Endothelial cell of umbilical vein (primary cell): ENCODE data around the gene BRAP. TPM values are rescaled to one million over a fixed set of nuclear protein-coding genes. Genes with fewer than 3 reads are reported as not detected.
"Not testable (repeated sequence)": the region's sequence is repeated elsewhere in the genome, so short reads cannot be mapped to it uniquely, and the experiment has no call there.

ENCODE experiments used
- BruUV-seq: library from RNA; stranded (reverse); fragments of 400-500 nt; replicated peaks from 2 replicates; lab custom pipeline; 2021; lab: Mats Ljungman, UMichigan
- CTCF ChIA-PET: fragments of 300-600, 350-600 bp; sonication (Branson Sonifier 250); formaldehyde crosslinking; loops from one replicate; lab custom pipeline; 2021; ENCODE audit warnings: antibody characterized with exemption, inconsistent platforms; lab: Charles Lee
- POLR2A ChIA-PET: fragments of 300-600, 350-600 bp; sonication (Branson Sonifier 250); formaldehyde crosslinking; loops from one replicate; lab custom pipeline; 2021; ENCODE audit warnings: antibody characterized with exemption, inconsistent platforms; lab: Charles Lee
- DNase-seq: peaks from one replicate; pipeline ENCODE4 v3.0.0-alpha.2; 2011; ENCODE audit warnings: low read depth, low spot score
- FAIRE-seq: peaks from 2 replicates; lab custom pipeline; 2011; peaks lifted over from hg19 to GRCh38; lab: Jason Lieb, UNC
- H2AFZ ChIP-seq: 2 replicates; pipeline ENCODE4 v1.6.0; 2012; ENCODE audit warnings: low read depth, low read length, control low read depth, inconsistent platforms
- H3K27ac ChIP-seq: 2 replicates; pipeline ENCODE4 v1.5.1; 2011; ENCODE audit warnings: low read depth, mild to moderate bottlenecking, control low read depth, low read length, moderate library complexity; ENCODE audit not compliant: insufficient read depth
- H3K27me3 ChIP-seq, 2 experiments: 2 replicates each; pipeline versions ENCODE4 v1.6.0 to v1.6.1; 2011; ENCODE audit warnings: low read length in 2 of 2, mixed read lengths in 1 of 2; ENCODE audit not compliant: control insufficient read depth in 2 of 2, insufficient read depth in 2 of 2
- H3K36me3 ChIP-seq, 2 experiments: 2 replicates in 1 of 2; 3 replicates in 1 of 2; pipeline ENCODE4 v1.5.1; 2011; ENCODE audit warnings: low read length in 2 of 2, mild to moderate bottlenecking in 1 of 2, moderate library complexity in 1 of 2; ENCODE audit not compliant: control insufficient read depth in 2 of 2, insufficient read depth in 2 of 2; ENCODE audit errors: extremely low read depth in 1 of 2
- H3K4me1 ChIP-seq: 3 replicates; pipeline ENCODE4 v1.5.1; 2011; ENCODE audit warnings: mild to moderate bottlenecking, low read length; ENCODE audit not compliant: control insufficient read depth, insufficient read depth; ENCODE audit errors: extremely low read depth
- H3K4me2 ChIP-seq: 2 replicates; pipeline ENCODE4 v1.6.1; 2011; ENCODE audit warnings: low read length, control low read depth, mixed read lengths; ENCODE audit not compliant: insufficient read depth
- H3K4me3 ChIP-seq, 3 experiments: fragments of 200-600 bp in 1 of 3; sonication (generic), shearing (Covaris generic) in 1 of 3; replicated peaks in 1 of 3; 2 replicates each; pipeline ENCODE4 v1.5.1; 2011 to 2016; ENCODE audit warnings: control low read depth in 3 of 3, low read length in 3 of 3, mild to moderate bottlenecking in 2 of 3, inconsistent platforms in 1 of 3, low read depth in 1 of 3, moderate library complexity in 1 of 3; ENCODE audit not compliant: insufficient read depth in 1 of 3
- H3K79me2 ChIP-seq: 2 replicates; pipeline ENCODE4 v1.6.0; 2012; ENCODE audit warnings: low read length, inconsistent platforms; ENCODE audit not compliant: control insufficient read depth, insufficient read depth
- H3K9ac ChIP-seq: replicated peaks from 2 replicates; pipeline ENCODE3; 2011; ENCODE audit warnings: low read length, control low read depth; ENCODE audit not compliant: insufficient read depth; ENCODE audit errors: extremely low read depth
- H3K9me1 ChIP-seq: replicated peaks from 3 replicates; pipeline ENCODE4 v1.6.0; 2011; ENCODE audit warnings: mild to moderate bottlenecking, low read length; ENCODE audit not compliant: control insufficient read depth, insufficient read depth; ENCODE audit errors: extremely low read depth
- H3K9me3 ChIP-seq: replicated peaks from 2 replicates; pipeline ENCODE4 v1.5.1; 2012; ENCODE audit warnings: low read length, inconsistent platforms; ENCODE audit not compliant: control insufficient read depth, insufficient read depth
- H4K20me1 ChIP-seq: replicated peaks from 2 replicates; pipeline ENCODE3; 2011; ENCODE audit warnings: mild to moderate bottlenecking, low read length; ENCODE audit not compliant: control insufficient read depth, insufficient read depth; ENCODE audit errors: extremely low read depth
- EZH2 ChIP-seq: IDR thresholded peaks from 2 replicates; pipeline ENCODE4 v1.6.1; 2012; ENCODE audit warnings: borderline replicate concordance, low read depth, mild to moderate bottlenecking, moderate library complexity, low read length, inconsistent platforms; ENCODE audit not compliant: severe bottlenecking
- FOS ChIP-seq: IDR thresholded peaks from 2 replicates; pipeline ENCODE4 v1.6.1; 2011; ENCODE audit warnings: mild to moderate bottlenecking, low read length, moderate library complexity, borderline replicate concordance; ENCODE audit not compliant: insufficient read depth
- GATA2 ChIP-seq: IDR thresholded peaks from 2 replicates; pipeline ENCODE4 v1.7.0; 2011; ENCODE audit warnings: low read depth, mild to moderate bottlenecking, moderate library complexity, mixed read lengths, low read length; ENCODE audit not compliant: insufficient read length, insufficient read depth
- MYC ChIP-seq: IDR thresholded peaks from one replicate; pipeline ENCODE4 v1.6.1; 2011; ENCODE audit warnings: mild to moderate bottlenecking, low read depth, low read length
- dilution Hi-C: fragments of 300-500 bp; cut with MboI; formaldehyde crosslinking; loops from one replicate; pipeline ENCODE4 v1.15.0; 2019; ENCODE audit warnings: low sequenced_read_pairs; ENCODE audit not compliant: extremely low pct_ligation_motif_present
- intact Hi-C: fragments of 100-400 bp; cut with micrococcal nuclease; formaldehyde crosslinking; loops from one replicate; pipeline ENCODE4 v1.10.0; 2022
- polyA plus RNA-seq, 4 experiments: library from polyadenylated mRNA; depleted of rRNA in 3 of 4; stranded (reverse) in 3 of 4; unstranded in 1 of 4; fragments of >200 nt; gene quantifications; 2 replicates each; pipeline versions ENCODE4 v1.2.1 to v1.2.3, GENCODE V29; 2011 to 2012; ENCODE audit warnings: missing spikeins in 1 of 4
- total RNA-seq: library from RNA; stranded (reverse); gene quantifications from 2 replicates; pipeline ENCODE4 v1.2.3, GENCODE V29; 2021

BRAP gene
- total and polyA plus RNA-seq, 2 donors (not counting 3 experiments of a cell fraction or from before 2014, with no cell fraction given), result 14.4 to 16.5 TPM

GRCh38 chr12:111624540-111624939, 61.2 kb downstream of the BRAP start:
- FAIRE-seq (no peak), DNase-seq (no peak)
- Histone ChIP-seq H3K27me3 (no peaks in the 10 kb centered on the region), H2AFZ (no peak overlapping the region), H3K36me3 (no peaks in the 10 kb centered on the region), H3K4me2 (no peak overlapping the region), H3K9me3 (no peaks in the 10 kb centered on the region), H3K4me1 (no peaks in the 10 kb centered on the region), H4K20me1 (no peaks in the 10 kb centered on the region), H3K9ac (no peak overlapping the region), H3K4me3 (no peak overlapping the region), H3K27ac (no peak overlapping the region), H3K79me2 (no peaks in the 10 kb centered on the region), H3K9me1 (no peaks in the 10 kb centered on the region)
- no TSS peak for BruUV-seq
- CTCF ChIA-PET, result no interaction called here
- no peak for TF ChIP-seq FOS
- no peak for TF ChIP-seq MYC
- TF ChIP-seq EZH2, result no peak
- no peak for TF ChIP-seq GATA2
- intact Hi-C loops (no loop called here), dilution Hi-C loops (no loop called here)
- POLR2A ChIA-PET, result no interaction called here

- BruUV-seq, FAIRE-seq, POLR2A ChIA-PET, H3K4me1 ChIP-seq, H3K27me3 ChIP-seq, H3K9me1 ChIP-seq, dilution Hi-C loops, H3K36me3 ChIP-seq, H3K79me2 ChIP-seq, DNase-seq, H2AFZ ChIP-seq, H3K4me3 ChIP-seq, H3K4me2 ChIP-seq, H3K27ac ChIP-seq, intact Hi-C loops, H4K20me1 ChIP-seq, H3K9ac ChIP-seq, H3K9me3 ChIP-seq: not testable (repeated sequence)
- CTCF ChIA-PET, result interaction anchor here (0.7 to 0.8 kb wide), 3 partner anchors 8 to 56 kb away, joined by 3 read pairs; no protein-coding TSS in a partner anchor
Measured at GRCh38 chr12:111617841-111618240, 67.9 kb downstream of the BRAP start.
